Trophoblast cell (in vitro differentiated cells and primary cell): ENCODE results near the gene ZNF669.

Source experiments
- DNase-seq, 2 donors: peaks; one replicate each; pipeline ENCODE4 v3.0.0-alpha.2; 2016
- H2AFZ ChIP-seq: 2 replicates; pipeline ENCODE4 v1.6.1; 2013; ENCODE audit warnings: low read length, moderate library complexity, mild to moderate bottlenecking; ENCODE audit not compliant: insufficient read depth, poor library complexity
- H2AK5ac ChIP-seq: 2 replicates; pipeline ENCODE4 v1.6.1; 2013; ENCODE audit warnings: mild to moderate bottlenecking, low read length
- H2BK120ac ChIP-seq: 2 replicates; pipeline ENCODE4 v1.6.1; 2013; ENCODE audit warnings: low read length, mild to moderate bottlenecking, moderate library complexity; ENCODE audit not compliant: insufficient read depth, poor library complexity
- H2BK12ac ChIP-seq: 2 replicates; pipeline ENCODE4 v1.6.1; 2013; ENCODE audit warnings: mild to moderate bottlenecking, low read length, moderate library complexity
- H2BK5ac ChIP-seq: 2 replicates; pipeline ENCODE4 v1.6.1; 2013; ENCODE audit warnings: low read length, low read depth, moderate library complexity, mild to moderate bottlenecking; ENCODE audit not compliant: poor library complexity
- H3K14ac ChIP-seq: 2 replicates; pipeline ENCODE4 v1.6.1; 2013; ENCODE audit warnings: mild to moderate bottlenecking, low read length
- H3K18ac ChIP-seq: 2 replicates; pipeline ENCODE4 v1.6.1; 2013; ENCODE audit warnings: mild to moderate bottlenecking, low read length
- H3K23ac ChIP-seq: 2 replicates; pipeline ENCODE4 v1.6.1; 2013; ENCODE audit warnings: low read length
- H3K27ac ChIP-seq: 2 replicates; pipeline ENCODE4 v1.5.1; 2013; ENCODE audit warnings: low read depth, mild to moderate bottlenecking, inconsistent platforms, low read length, moderate library complexity
- H3K27me3 ChIP-seq: 2 replicates; pipeline ENCODE4 v1.6.1; 2013; ENCODE audit warnings: inconsistent platforms, mild to moderate bottlenecking, low read length, moderate library complexity; ENCODE audit not compliant: insufficient read depth
- H3K36me3 ChIP-seq, 2 experiments: 1 replicate in 1 of 2; 2 replicates in 1 of 2; pipeline ENCODE4 v1.6.1; 2013; ENCODE audit warnings: low read length in 2 of 2, mild to moderate bottlenecking in 2 of 2, moderate library complexity in 1 of 2; ENCODE audit not compliant: insufficient read depth in 2 of 2, control insufficient read depth in 1 of 2
- H3K4ac ChIP-seq: 2 replicates; pipeline ENCODE4 v1.6.1; 2013; ENCODE audit warnings: low read depth, mild to moderate bottlenecking, low read length, moderate library complexity
- H3K4me1 ChIP-seq, 2 experiments: 1 replicate in 1 of 2; 2 replicates in 1 of 2; pipeline ENCODE4 v1.6.1; 2013; ENCODE audit warnings: low read length in 2 of 2, mild to moderate bottlenecking in 2 of 2, moderate library complexity in 1 of 2; ENCODE audit not compliant: insufficient read depth in 2 of 2, control insufficient read depth in 1 of 2
- H3K4me2 ChIP-seq: 2 replicates; pipeline ENCODE4 v1.6.1; 2013; ENCODE audit warnings: inconsistent platforms, mild to moderate bottlenecking, low read length, moderate library complexity
- H3K4me3 ChIP-seq: 2 replicates; pipeline ENCODE4 v1.5.1; 2013; ENCODE audit warnings: mild to moderate bottlenecking, low read depth, low read length, inconsistent platforms
- H3K79me1 ChIP-seq: one replicate; pipeline ENCODE4 v1.6.1; 2013; ENCODE audit warnings: low read length
- H3K79me2 ChIP-seq: 2 replicates; pipeline ENCODE4 v1.6.1; 2013; ENCODE audit warnings: low read length, mild to moderate bottlenecking; ENCODE audit not compliant: control insufficient read depth, insufficient read depth, poor library complexity
- H3K9ac ChIP-seq: 2 replicates; pipeline ENCODE4 v1.6.1; 2013; ENCODE audit warnings: mild to moderate bottlenecking, low read length
- H3K9me3 ChIP-seq: 2 replicates; pipeline ENCODE4 v1.6.1; 2013; ENCODE audit warnings: low read depth, mild to moderate bottlenecking, control low read depth, inconsistent platforms, low read length; ENCODE audit not compliant: insufficient read depth
- H4K12ac ChIP-seq: 2 replicates; pipeline ENCODE4 v1.6.1; 2013; ENCODE audit warnings: low read depth, mild to moderate bottlenecking, low read length, moderate library complexity
- H4K8ac ChIP-seq: 2 replicates; pipeline ENCODE4 v1.6.1; 2013; ENCODE audit warnings: low read depth, mild to moderate bottlenecking, low read length, moderate library complexity
- H4K91ac ChIP-seq: one replicate; pipeline ENCODE4 v1.6.1; 2013; ENCODE audit warnings: low read depth, mild to moderate bottlenecking, low read length, moderate library complexity
- WGBS: extraction: QIAGEN DNeasy Blood & Tissue Kit; methylation state at CpG from one replicate; pipeline ENCODE4 v1.1.7; 2013; ENCODE audit warnings: missing lambda C conversion rate; ENCODE audit not compliant: insufficient read length, insufficient coverage; ENCODE audit errors: extremely low coverage; 5-methylcytosine and 5-hydroxymethylcytosine counted together

ZNF669 gene

DNA sequence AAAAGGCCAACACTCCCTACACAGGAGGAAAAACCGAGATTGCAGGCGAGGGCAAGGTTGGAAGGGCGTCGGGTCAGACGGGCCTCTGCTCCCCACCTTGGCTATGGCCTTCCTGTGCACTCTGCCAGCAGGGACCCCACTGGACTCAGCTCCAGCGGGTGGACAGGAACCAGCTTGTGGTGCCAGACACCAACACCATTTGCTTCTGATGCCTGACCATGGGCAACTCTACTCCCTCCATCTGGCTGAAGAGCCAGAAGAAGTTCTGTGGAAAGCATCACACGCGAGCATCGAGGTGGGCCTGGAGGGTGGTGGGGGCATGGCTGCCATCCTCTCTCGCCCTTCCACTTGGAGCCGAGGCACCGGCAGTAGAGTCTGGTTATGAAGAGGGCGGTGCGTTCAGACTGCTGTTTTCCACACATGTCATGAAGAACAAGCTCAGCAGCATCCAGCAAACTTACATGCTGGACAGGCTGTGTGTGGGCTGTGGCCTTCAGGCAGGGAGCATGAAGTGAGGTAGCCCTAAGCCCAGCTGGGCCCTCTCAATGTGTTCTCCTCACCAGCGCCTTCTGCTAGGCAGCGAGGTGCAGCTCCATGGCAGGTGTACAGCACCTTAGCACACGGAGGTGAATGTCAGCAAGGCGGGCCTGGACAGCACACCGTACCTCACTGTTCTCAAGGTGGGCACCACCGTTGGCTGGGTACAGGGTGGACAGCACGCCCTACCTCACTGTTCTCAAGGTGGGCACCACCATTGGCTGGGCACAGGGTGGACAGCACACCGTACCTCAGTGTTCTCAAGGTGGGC is 15.6 kb upstream of the ZNF669 start:
- H2BK5ac ChIP-seq: no peak overlapping the region
- WGBS: no CpG with 5 or more reads among the region's 22 CpGs

GRCh38 chr1:247118946-247119446 is 14.8 kb upstream of the ZNF669 start:
- no peaks in the 10 kb centered on the region for H3K4me1 ChIP-seq
- no peak overlapping the region for H3K4me2 ChIP-seq
- H3K79me2 ChIP-seq: no peaks in the 10 kb centered on the region
- H3K79me1 ChIP-seq: no peaks in the 10 kb centered on the region
- no peak overlapping the region for H2AFZ ChIP-seq
- no peak overlapping the region for H2BK120ac ChIP-seq
- no peaks in the 10 kb centered on the region for H3K27me3 ChIP-seq
- H4K8ac ChIP-seq: no peak overlapping the region
- H3K9me3 ChIP-seq: peaks cover 2% of the 10 kb centered on the region
- no peak overlapping the region for H3K27ac ChIP-seq
- no peak overlapping the region for H2BK12ac ChIP-seq
- no peak overlapping the region for H2BK5ac ChIP-seq
- no peak overlapping the region for H3K18ac ChIP-seq
- H2AK5ac ChIP-seq: no peak overlapping the region
- no peak overlapping the region for H3K4me3 ChIP-seq
- H4K12ac ChIP-seq: no peak overlapping the region
- DNase-seq: peak in 1 of 2 donors; percentile 27
- no peaks in the 10 kb centered on the region for H3K36me3 ChIP-seq
- no peak overlapping the region for H4K91ac ChIP-seq
- H3K4ac ChIP-seq: no peak overlapping the region
- no peak overlapping the region for H3K23ac ChIP-seq
- H3K9ac ChIP-seq: no peak overlapping the region
- no CpG with 5 or more reads among the region's 11 CpGs for WGBS
- H3K14ac ChIP-seq: no peak overlapping the region

More for the DNA sequence above, 15.6 kb upstream of the ZNF669 start:
- no peak for DNase-seq
- no peak overlapping the region for H2AFZ ChIP-seq
- H2BK12ac ChIP-seq: no peak overlapping the region
- H3K27ac ChIP-seq: no peak overlapping the region
- H3K18ac ChIP-seq: no peak overlapping the region
- H2AK5ac ChIP-seq: no peak overlapping the region
- H4K12ac ChIP-seq: no peak overlapping the region
- H3K23ac ChIP-seq: no peak overlapping the region
- H3K9ac ChIP-seq: no peak overlapping the region
- no peaks in the 10 kb centered on the region for H3K79me2 ChIP-seq
- H3K4me3 ChIP-seq: peak overlapping the region; percentile 27
- no peak overlapping the region for H3K4ac ChIP-seq
- H4K91ac ChIP-seq: no peak overlapping the region
- H3K27me3 ChIP-seq: no peaks in the 10 kb centered on the region
- no peak overlapping the region for H4K8ac ChIP-seq
- H3K4me1 ChIP-seq: no peaks in the 10 kb centered on the region
- no peaks in the 10 kb centered on the region for H3K79me1 ChIP-seq
- H2BK120ac ChIP-seq: no peak overlapping the region
- H3K4me2 ChIP-seq: no peak overlapping the region
- no peak overlapping the region for H3K14ac ChIP-seq
- peaks cover 2% of the 10 kb centered on the region for H3K9me3 ChIP-seq
- peaks cover 0 to 2% of the 10 kb centered on the region in 2 experiments for H3K36me3 ChIP-seq

GRCh38 chr1:247115545-247115944 is 11.4 kb upstream of the ZNF669 start:
- no peak overlapping the region for H3K4me2 ChIP-seq
- no CpG with 5 or more reads among the region's 12 CpGs for WGBS
- H3K27ac ChIP-seq: no peak overlapping the region
- H3K79me2 ChIP-seq: peaks cover 11% of the 10 kb centered on the region
- H2BK5ac ChIP-seq: no peak overlapping the region
- no peak overlapping the region for H3K23ac ChIP-seq
- no peak overlapping the region for H4K91ac ChIP-seq
- H3K4me3 ChIP-seq: no peak overlapping the region
- no peak overlapping the region for H3K9ac ChIP-seq
- H2AK5ac ChIP-seq: no peak overlapping the region
- no peak overlapping the region for H2BK120ac ChIP-seq
- H4K12ac ChIP-seq: no peak overlapping the region
- no peak overlapping the region for H2BK12ac ChIP-seq
- peaks cover 12% of the 10 kb centered on the region for H3K79me1 ChIP-seq
- no peaks in the 10 kb centered on the region for H3K9me3 ChIP-seq
- H3K14ac ChIP-seq: no peak overlapping the region
- H3K36me3 ChIP-seq: no peaks in the 10 kb centered on the region
- no peak for DNase-seq
- H4K8ac ChIP-seq: no peak overlapping the region
- peaks cover 2% of the 10 kb centered on the region for H3K27me3 ChIP-seq
- H3K4ac ChIP-seq: no peak overlapping the region
- no peak overlapping the region for H2AFZ ChIP-seq
- H3K4me1 ChIP-seq: peaks cover 14 to 17% of the 10 kb centered on the region in 2 experiments
- H3K18ac ChIP-seq: no peak overlapping the region

GRCh38 chr1:247115141-247115510 is 11.0 kb upstream of the ZNF669 start:
- H2BK12ac ChIP-seq: no peak overlapping the region

More at GRCh38 chr1:247115141-247115510, 11.0 kb upstream of the ZNF669 start:
- Histone ChIP-seq H3K4me3 (no peak overlapping the region), H3K4me1 (peaks cover 14 to 18% of the 10 kb centered on the region in 2 experiments), H3K36me3 (no peaks in the 10 kb centered on the region), H3K27me3 (peaks cover 2% of the 10 kb centered on the region), H3K4me2 (no peak overlapping the region), H2AK5ac (no peak overlapping the region), H3K27ac (no peak overlapping the region), H3K4ac (no peak overlapping the region), H4K12ac (no peak overlapping the region), H3K79me1 (peaks cover 12% of the 10 kb centered on the region), H2AFZ (no peak overlapping the region), H3K14ac (no peak overlapping the region), H3K79me2 (peaks cover 11% of the 10 kb centered on the region), H3K9me3 (no peaks in the 10 kb centered on the region), H3K23ac (no peak overlapping the region), H3K9ac (no peak overlapping the region), H2BK5ac (no peak overlapping the region), H3K18ac (no peak overlapping the region), H2BK120ac (no peak overlapping the region), H4K91ac (no peak overlapping the region), H4K8ac (no peak overlapping the region)
- WGBS: no CpG with 5 or more reads among the region's 7 CpGs
- DNase-seq: no peak
